DND-41 (cell line): ENCODE results near the gene PRR5.

Experiments
- EZH2 ChIP-seq: IDR thresholded peaks from 3 replicates; pipeline ENCODE4 v1.6.1; 2012; ENCODE audit warnings: borderline replicate concordance, low read depth, mild to moderate bottlenecking, moderate library complexity, low read length, inconsistent platforms; ENCODE audit not compliant: severe bottlenecking
- TF ChIP-seq, protein P1 (sequence below): IDR thresholded peaks from 2 replicates; pipeline ENCODE4 v1.5.1; 2012; ENCODE audit warnings: borderline replicate concordance, low read length, moderate library complexity, mild to moderate bottlenecking; ENCODE audit not compliant: poor library complexity, severe bottlenecking; ENCODE audit errors: extremely low read depth

DNA sequence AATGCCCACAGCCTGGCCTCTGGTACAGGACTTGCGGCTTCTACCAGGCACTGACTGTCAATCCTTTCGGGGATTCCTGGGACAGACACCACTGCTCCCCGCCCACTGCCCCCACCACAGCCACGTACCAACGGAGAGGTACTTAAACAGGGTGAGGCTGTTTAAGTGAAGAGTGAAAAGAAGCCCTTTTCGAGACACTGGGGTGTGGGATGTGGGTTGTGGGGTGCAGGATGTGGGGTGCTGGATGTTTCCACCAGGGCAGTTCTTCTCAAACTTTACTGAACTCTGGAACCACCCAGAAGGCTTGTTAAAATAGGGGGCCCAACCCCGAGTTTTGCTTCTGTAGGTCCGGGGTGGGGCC, 34.2 kb upstream of the PRR5 start:
- TF ChIP-seq, protein P1, sequence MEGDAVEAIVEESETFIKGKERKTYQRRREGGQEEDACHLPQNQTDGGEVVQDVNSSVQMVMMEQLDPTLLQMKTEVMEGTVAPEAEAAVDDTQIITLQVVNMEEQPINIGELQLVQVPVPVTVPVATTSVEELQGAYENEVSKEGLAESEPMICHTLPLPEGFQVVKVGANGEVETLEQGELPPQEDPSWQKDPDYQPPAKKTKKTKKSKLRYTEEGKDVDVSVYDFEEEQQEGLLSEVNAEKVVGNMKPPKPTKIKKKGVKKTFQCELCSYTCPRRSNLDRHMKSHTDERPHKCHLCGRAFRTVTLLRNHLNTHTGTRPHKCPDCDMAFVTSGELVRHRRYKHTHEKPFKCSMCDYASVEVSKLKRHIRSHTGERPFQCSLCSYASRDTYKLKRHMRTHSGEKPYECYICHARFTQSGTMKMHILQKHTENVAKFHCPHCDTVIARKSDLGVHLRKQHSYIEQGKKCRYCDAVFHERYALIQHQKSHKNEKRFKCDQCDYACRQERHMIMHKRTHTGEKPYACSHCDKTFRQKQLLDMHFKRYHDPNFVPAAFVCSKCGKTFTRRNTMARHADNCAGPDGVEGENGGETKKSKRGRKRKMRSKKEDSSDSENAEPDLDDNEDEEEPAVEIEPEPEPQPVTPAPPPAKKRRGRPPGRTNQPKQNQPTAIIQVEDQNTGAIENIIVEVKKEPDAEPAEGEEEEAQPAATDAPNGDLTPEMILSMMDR: no peak
- TF ChIP-seq EZH2: no peak
